GM04504 (cell line): ENCODE data around the gene HSCB.
A peak's percentile ranks its signal among the peaks of the same experiment; 100 is the strongest.
"Not testable (repeated sequence)": the region's sequence is repeated elsewhere in the genome, so short reads cannot be mapped to it uniquely, and the experiment has no call there.

Experiments
- DNase-seq: peaks from one replicate; pipeline ENCODE4 v3.0.0-alpha.2; 2012; ENCODE audit warnings: low read depth

Gene HSCB

GRCh38 chr22:28738876-28739275 lies 3.0 kb upstream of the HSCB start:
- not testable (repeated sequence) for DNase-seq

- no peak for DNase-seq
These were observed 547 bp upstream of the HSCB start for GRCh38 chr22:28741200-28741784.

- no peak for DNase-seq
These were observed 723 bp downstream of the HSCB start for GRCh38 chr22:28742562-28742962.

- DNase-seq: no peak
These were observed 2.0 kb downstream of the HSCB start for GRCh38 chr22:28743852-28744251.

DNA sequence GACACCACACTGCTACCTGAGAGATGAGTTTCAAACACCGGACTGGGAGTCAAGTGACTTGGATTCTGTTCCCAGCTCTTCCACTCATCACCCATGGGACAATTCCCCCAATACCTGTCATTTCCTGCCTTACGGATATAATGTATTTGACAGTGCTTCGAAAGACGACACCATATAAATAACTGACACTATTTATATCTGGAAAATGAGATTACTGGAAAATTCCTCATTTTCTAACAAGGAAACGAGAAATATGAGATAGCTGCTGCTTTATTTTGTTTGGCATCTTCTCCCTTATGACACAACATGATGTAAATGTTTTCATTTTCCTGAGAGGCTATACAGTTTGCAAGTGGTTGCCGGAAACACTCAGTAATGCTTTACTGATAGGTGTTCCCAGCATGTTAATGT lies 8.6 kb downstream of the HSCB start:
- no peak for DNase-seq

- DNase-seq: not testable (repeated sequence)
These were observed 12.7 kb downstream of the HSCB start for GRCh38 chr22:28754512-28754911.

DNA sequence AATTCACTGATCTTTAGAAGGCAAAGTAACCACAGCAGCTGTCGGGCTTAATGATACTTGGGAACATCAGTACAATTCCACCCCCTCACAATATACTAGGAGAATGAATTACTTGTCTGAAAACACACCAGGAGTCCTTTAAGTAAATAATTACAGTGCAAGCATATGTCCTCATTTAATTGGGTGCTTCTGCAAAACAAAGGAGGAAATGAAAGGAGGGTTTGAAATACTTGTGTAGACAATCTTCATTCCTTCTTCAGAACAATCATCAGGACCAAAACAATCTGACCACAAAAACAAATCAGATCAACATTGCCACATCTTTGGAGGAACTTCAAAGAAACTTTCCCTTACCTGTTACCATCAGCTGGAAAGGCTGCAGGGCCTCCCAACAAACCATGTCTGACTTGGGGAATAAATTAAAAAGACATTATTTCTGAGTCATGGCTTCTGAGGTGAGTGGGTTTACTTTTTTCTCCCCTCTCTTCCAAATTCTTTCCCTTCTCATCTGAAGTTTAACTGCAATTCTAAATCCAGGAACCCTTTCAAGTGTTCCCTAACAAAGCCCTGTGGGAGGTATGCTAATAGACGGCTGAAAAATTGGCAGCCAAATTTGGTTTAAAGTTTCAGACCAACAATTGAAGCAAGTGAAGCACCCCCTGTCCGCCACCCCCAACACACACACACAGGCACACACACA lies 18.2 kb downstream of the HSCB start:
- DNase-seq: no peak

- no peak for DNase-seq
These were observed 19.6 kb downstream of the HSCB start for GRCh38 chr22:28761449-28761755.

- not testable (repeated sequence) for DNase-seq
These were observed 20.2 kb downstream of the HSCB start for GRCh38 chr22:28762000-28762399.

DNA sequence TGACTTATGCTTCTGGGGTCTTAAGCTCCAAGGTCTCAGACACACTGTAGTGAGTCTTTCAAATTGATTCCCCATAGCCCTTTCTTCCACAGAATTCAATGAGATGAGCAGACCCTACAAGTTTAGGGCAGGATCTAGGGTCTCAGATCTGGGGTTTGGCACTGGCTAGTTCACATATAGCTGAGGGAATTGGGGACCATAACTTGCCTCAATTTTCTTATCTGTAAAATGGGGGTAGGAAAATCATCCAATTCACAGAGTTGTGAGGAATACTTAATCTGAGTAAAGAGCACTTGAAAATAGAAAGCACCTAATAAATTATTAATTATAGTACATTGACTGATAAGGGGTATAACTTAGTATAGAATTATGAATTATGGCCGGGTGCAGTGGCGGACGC lies 24.8 kb downstream of the HSCB start:
- DNase-seq: no peak

DNA sequence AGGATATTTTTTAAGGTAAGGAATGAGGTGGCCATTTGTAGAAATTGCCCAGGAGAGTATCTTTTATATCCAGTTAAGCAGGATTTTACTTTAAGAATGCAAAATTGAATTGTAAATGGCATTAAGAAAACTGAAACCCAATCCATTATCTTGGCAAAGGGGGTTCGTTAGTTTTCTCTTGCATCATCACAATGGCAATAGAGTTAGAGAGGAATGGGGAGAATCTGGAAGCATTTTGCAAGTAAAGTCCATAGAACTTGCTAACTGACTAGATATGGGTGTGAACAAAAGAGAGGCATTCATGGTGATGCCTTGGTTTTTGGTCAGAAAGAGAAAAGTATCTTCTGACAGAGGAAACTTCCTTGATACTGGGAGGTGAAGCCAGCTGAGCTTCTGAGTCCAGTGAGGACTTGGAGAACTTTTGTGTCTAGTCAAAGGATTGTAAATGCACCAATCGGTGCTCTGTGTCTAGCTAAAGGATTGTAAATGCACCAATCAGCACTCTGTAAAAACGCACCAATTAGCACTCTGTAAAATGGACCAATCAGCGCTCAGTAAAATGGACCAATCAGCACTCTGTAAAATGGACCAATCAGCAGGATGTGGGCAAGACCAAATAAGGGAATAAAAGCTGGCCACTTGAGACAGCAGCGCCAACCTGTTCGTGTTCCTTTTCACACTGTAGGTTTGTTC lies 27.0 kb downstream of the HSCB start:
- no peak for DNase-seq

GRCh38 chr22:28769394-28770085 lies 27.7 kb downstream of the HSCB start:
- DNase-seq: no peak

DNA sequence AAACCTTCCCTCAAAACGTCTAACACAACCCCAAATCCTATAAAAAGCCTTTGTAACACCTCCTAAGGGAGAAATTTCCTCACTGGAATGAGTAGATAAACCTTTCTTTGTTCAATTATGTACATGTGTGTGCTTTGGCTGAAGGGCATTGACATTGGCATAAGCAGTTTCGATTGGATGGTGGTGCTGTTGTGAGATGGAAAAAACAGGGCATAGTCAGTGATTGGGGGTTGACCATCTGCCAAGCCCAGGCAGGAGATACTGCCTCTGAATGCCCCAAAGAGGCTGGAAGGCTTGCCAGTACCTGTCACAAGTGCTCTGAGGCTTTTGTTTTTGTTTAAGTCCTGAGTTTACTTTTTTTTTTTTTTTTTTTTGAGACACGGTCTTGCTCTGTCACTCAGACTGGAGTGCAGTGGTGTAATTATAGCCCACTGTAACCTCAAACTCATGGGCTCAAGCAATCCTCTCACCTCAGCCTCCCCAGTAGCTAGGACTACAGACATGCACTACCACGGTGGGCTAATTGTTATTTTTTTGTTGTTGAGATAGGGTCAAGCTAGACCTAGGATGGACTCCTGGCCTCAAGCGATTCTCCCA lies 29.5 kb downstream of the HSCB start:
- DNase-seq: no peak

DNA sequence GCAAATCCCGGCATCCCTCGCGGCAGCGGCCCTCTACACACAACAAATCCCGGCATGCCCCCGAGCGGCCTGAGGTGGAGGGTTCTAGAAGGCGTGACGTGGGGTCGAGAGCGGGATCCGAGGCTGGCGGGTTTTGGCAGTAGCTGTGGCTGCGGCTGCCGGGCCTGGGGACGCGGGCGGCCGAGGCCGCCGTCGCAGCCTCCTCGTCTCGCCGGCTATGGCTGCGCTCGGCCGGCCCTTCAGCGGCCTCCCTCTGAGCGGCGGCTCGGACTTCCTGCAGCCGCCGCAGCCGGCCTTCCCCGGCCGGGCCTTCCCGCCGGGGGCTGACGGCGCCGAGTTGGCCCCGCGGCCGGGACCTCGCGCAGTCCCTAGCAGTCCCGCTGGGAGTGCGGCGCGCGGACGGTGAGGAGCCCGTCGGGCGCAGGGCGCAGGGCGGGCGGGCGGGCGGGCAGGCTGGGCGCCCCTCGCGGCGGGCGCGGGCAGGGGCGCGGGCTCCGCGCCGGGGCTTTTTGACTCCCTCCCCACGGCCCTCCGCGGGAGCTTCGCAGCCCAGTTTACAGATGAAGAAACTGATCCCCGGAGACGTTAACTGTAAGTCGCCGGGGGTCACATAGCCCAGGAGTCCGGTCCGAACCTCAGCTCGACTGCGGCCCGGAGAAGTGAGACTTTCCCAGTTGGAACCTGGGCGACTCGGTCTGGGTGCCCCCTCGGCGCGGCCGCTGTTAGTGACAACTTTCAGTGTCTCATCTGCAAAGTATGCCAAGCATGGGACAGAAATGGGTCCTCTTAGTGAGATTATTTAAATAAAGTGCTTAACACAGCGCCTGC lies 31.0 kb downstream of the HSCB start, which contains the start of gene CCDC117:
Gene CCDC117 (plus strand): TSS at position 63 of the 828 bp plus-strand sequence. CDS start 155 bp downstream, at position 218.
- peak; percentile 82 for DNase-seq

GRCh38 chr22:28773461-28773867 lies 31.6 kb downstream of the HSCB start:
- no peak for DNase-seq

DNA sequence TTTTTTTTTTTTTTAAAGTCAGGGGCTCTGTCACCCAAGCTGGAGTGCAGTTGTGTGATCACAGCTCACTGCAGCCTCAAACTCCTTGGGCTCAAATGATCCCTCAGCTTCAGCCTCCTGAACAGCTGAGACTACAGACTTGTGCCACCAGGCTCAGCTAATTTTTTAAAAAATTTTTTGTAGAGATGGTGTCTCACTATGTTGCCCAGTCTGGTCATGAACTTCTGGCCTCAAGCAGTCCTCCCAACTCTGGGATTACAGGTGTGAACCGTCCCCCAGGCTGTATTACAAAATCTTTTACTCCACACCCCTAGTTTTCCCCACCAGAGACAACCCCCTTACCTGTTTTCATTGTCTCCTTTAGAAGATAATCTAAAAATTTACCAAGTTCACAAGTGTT lies 32.5 kb downstream of the HSCB start:
- no peak for DNase-seq

- DNase-seq: no peak
These were observed 38.0 kb downstream of the HSCB start for GRCh38 chr22:28779833-28780232.

DNA sequence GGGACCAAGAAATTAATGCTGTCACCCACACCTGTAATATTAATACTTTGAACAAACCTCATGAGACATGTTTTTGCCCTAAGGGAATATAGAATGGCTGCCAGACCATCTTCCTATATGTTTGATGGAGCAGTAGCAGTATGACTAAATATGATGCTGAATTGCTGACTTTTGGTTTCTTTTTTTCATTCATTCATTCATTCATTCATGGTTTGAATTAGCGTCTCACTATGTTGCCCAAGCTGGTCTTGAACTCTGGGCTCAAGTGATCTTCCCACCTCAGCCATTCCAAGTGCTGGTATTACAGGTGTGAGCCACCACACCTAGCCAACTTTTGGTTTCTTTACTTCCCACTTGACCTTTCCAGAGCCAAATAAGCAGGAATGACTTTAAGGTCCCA lies 38.5 kb downstream of the HSCB start:
- DNase-seq: no peak

DNA sequence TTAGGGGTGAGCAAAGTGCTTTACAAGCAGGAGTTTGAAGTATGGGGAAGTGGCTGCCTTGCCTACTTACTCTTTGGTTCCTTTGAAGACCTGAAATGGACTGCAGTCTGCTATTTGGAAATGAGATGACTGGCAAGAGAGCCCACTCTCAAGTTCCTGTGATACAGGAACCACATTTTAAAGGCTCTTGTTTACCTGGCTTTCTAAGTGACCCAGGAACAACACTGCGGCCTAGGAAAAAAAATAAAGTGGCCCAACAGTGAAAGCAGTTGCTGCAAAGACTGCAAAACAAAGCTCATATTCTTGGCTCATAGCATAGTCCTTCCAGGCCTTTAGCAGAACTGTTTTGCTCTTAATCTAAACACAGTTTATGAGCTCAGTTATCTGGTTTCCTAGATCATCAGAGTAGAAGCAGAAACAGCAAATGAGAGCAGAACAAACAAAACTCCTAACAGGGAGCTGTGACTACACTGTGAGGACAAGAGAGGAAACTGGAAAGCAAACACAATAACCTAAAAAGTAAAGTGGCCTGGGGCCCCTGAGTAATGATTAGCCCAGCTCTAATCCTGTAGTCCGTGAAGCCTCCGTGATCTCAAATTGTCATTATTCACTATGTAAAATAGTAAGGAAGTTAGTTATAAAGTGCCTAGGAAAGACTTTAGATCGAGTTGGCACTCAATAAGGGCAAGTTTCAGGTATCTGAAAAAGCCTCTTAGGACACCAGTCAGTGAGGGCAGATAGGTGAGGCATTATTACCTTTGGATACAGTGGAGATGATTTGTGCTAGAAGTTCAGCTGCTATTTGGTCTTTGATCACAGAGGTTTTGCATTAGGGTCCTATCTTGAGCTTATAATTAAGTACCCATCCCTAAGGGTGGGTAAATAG lies 42.2 kb downstream of the HSCB start:
- DNase-seq: no peak

GRCh38 chr22:28788601-28789000 lies 46.8 kb downstream of the HSCB start:
- no peak for DNase-seq

- no peak for DNase-seq
These were observed 49.3 kb downstream of the HSCB start for GRCh38 chr22:28791124-28791523.
